RWPE2 (cell line): ENCODE results near the gene PFN3.

ENCODE experiments used
- ATAC-seq: fragments of 200-7000 bp; cut with Tn5 transposase; 3 replicates; pipeline ENCODE4 v1.9.1; 2021; ENCODE audit warnings: low read depth
- DNase-seq: peaks from one replicate; pipeline ENCODE4 v3.0.0-alpha.2; 2020; ENCODE audit warnings: low spot score
- H3K27ac ChIP-seq: fragments of 450-650 bp; 2 replicates; pipeline ENCODE4 v1.5.1; 2017; ENCODE audit warnings: mild to moderate bottlenecking; ENCODE audit not compliant: poor library complexity, severe bottlenecking
- H3K27me3 ChIP-seq: fragments of 250-450 bp; sonication (Bioruptor Pico); 2 replicates; pipeline ENCODE4 v1.5.1; 2021; ENCODE audit warnings: mild to moderate bottlenecking, moderate library complexity; ENCODE audit not compliant: insufficient read depth, poor library complexity, severe bottlenecking
- H3K36me3 ChIP-seq: fragments of 250-450 bp; sonication (Bioruptor Pico); 2 replicates; pipeline ENCODE4 v1.5.1; 2020; ENCODE audit warnings: low read depth, mild to moderate bottlenecking, moderate library complexity
- H3K4me1 ChIP-seq: fragments of 250-450 bp; sonication (Bioruptor Pico); 2 replicates; pipeline ENCODE4 v1.5.1; 2021; ENCODE audit warnings: mild to moderate bottlenecking, moderate library complexity; ENCODE audit not compliant: insufficient read depth, poor library complexity, severe bottlenecking
- H3K4me3 ChIP-seq: fragments of 250-450 bp; sonication (Bioruptor Pico); 2 replicates; pipeline ENCODE4 v1.5.1; 2021; ENCODE audit warnings: mild to moderate bottlenecking, moderate library complexity; ENCODE audit not compliant: severe bottlenecking
- H3K9me3 ChIP-seq: fragments of 250-450 bp; sonication (Bioruptor Pico); 2 replicates; pipeline ENCODE4 v1.5.1; 2021; ENCODE audit warnings: mild to moderate bottlenecking, moderate library complexity; ENCODE audit not compliant: severe bottlenecking
- CTCF ChIP-seq: fragments of 450-650 bp; IDR thresholded peaks from one replicate; pipeline ENCODE4 v1.5.1; 2017; ENCODE audit warnings: mild to moderate bottlenecking, moderate library complexity; ENCODE audit not compliant: poor library complexity, severe bottlenecking

Gene PFN3

GRCh38 chr5:177369645-177370440 lies 30.6 kb downstream of the PFN3 start:
- H3K4me1 ChIP-seq = peaks cover 24% of the 10 kb centered on the region
- TF ChIP-seq CTCF = no peak
- ATAC-seq = no peak
- no peaks in the 10 kb centered on the region; the same call in 1 of the 2 replicates for H3K36me3 ChIP-seq
- no peaks in the 10 kb centered on the region for H3K9me3 ChIP-seq
- no peaks in the 10 kb centered on the region for H3K27me3 ChIP-seq
- H3K4me3 ChIP-seq = no peak overlapping the region
- H3K27ac ChIP-seq = peak overlapping the region; percentile 44
- DNase-seq = no peak

- DNase-seq (no peak), ATAC-seq (peak; percentile 21; the same call in 1 of the 3 replicates)
- no peak overlapping the region for H3K27ac ChIP-seq
- TF ChIP-seq CTCF = peak; percentile 85
- peaks cover 20% of the 10 kb centered on the region for H3K4me1 ChIP-seq
- H3K4me3 ChIP-seq = no peak overlapping the region
- H3K27me3 ChIP-seq = no peaks in the 10 kb centered on the region
- H3K9me3 ChIP-seq = no peaks in the 10 kb centered on the region
- H3K36me3 ChIP-seq = no peaks in the 10 kb centered on the region; the same call in 1 of the 2 replicates
Observed at GRCh38 chr5:177368869-177369644, 31.4 kb downstream of the PFN3 start.

GRCh38 chr5:177367981-177368868 lies 32.2 kb downstream of the PFN3 start:
- no peak overlapping the region for H3K4me3 ChIP-seq
- TF ChIP-seq CTCF = no peak
- no peaks in the 10 kb centered on the region; the same call in 1 of the 2 replicates for H3K36me3 ChIP-seq
- no peak overlapping the region for H3K27ac ChIP-seq
- H3K4me1 ChIP-seq = peaks cover 25% of the 10 kb centered on the region
- no peak for DNase-seq
- no peaks in the 10 kb centered on the region for H3K9me3 ChIP-seq
- no peak for ATAC-seq
- H3K27me3 ChIP-seq = no peaks in the 10 kb centered on the region

GRCh38 chr5:177367323-177367848 lies 33.1 kb downstream of the PFN3 start:
- no peak overlapping the region for H3K27ac ChIP-seq
- DNase-seq = peak; percentile 75
- no peaks in the 10 kb centered on the region for H3K27me3 ChIP-seq
- no peaks in the 10 kb centered on the region for H3K9me3 ChIP-seq
- no peak overlapping the region for H3K4me3 ChIP-seq
- peaks cover 24% of the 10 kb centered on the region for H3K4me1 ChIP-seq
- TF ChIP-seq CTCF = no peak
- ATAC-seq = no peak
- no peaks in the 10 kb centered on the region for H3K36me3 ChIP-seq
